Lung (tissue), 12 donors: ENCODE data around the gene ALDH4A1. TPM values are rescaled to one million over a fixed set of nuclear protein-coding genes. Genes with fewer than 3 reads are reported as not detected.

Experiments
- ATAC-seq: fragments of 200-7000 bp; cut with Tn5 transposase; one replicate; pipeline ENCODE4 v1.9.1; 2020; ENCODE audit warnings: moderate number of reproducible peaks; ENCODE audit not compliant: insufficient read depth, low FRiP score
- DNase-seq, 3 donors: peaks; one replicate each; pipeline ENCODE4 v3.0.0-alpha.2; 2013 to 2017
- H3K27ac ChIP-seq, 2 donors: one replicate each; pipeline ENCODE4 v1.5.1; 2013; ENCODE audit warnings: mild to moderate bottlenecking in 2 of 2, moderate library complexity in 2 of 2, control low read depth in 1 of 2, inconsistent platforms in 1 of 2, low read depth in 1 of 2, low read length in 1 of 2
- H3K27me3 ChIP-seq, 3 donors: one replicate each; pipeline ENCODE4 v1.5.1; 2013; ENCODE audit warnings: low read length in 2 of 3; ENCODE audit not compliant: control insufficient read depth in 3 of 3, insufficient read depth in 3 of 3
- H3K36me3 ChIP-seq, 4 donors: one replicate each; pipeline ENCODE4 v1.5.1; 2013; ENCODE audit warnings: low read length in 4 of 4, mild to moderate bottlenecking in 1 of 4, moderate library complexity in 1 of 4; ENCODE audit not compliant: control insufficient read depth in 4 of 4, insufficient read depth in 4 of 4
- H3K4me1 ChIP-seq, 5 donors: one replicate each; pipeline ENCODE4 v1.5.1; 2013; ENCODE audit warnings: low read length in 5 of 5, mild to moderate bottlenecking in 2 of 5, moderate library complexity in 1 of 5; ENCODE audit not compliant: control insufficient read depth in 5 of 5, insufficient read depth in 5 of 5
- H3K4me3 ChIP-seq: one replicate; pipeline ENCODE4 v1.5.1; 2013; ENCODE audit warnings: mild to moderate bottlenecking, control low read depth, moderate library complexity
- H3K9ac ChIP-seq, 2 donors: one replicate each; pipeline ENCODE4 v1.5.1; 2013; ENCODE audit warnings: low read length in 2 of 2, control low read depth in 1 of 2; ENCODE audit not compliant: insufficient read depth in 1 of 2
- H3K9me3 ChIP-seq, 4 donors: one replicate each; pipeline ENCODE4 v1.5.1; 2013; ENCODE audit warnings: low read length in 3 of 4, mild to moderate bottlenecking in 1 of 4, moderate library complexity in 1 of 4; ENCODE audit not compliant: control insufficient read depth in 4 of 4, insufficient read depth in 3 of 4
- CTCF ChIP-seq: IDR thresholded peaks from 2 replicates; pipeline ENCODE4 v1.5.1; 2012; ENCODE audit warnings: mild to moderate bottlenecking; ENCODE audit errors: control extremely low read depth, extremely low read depth
- WGBS, 2 donors: extraction: QIAGEN DNeasy Blood & Tissue Kit; methylation state at CpG; one replicate each; pipeline ENCODE4 v1.1.7; 2013; 5-methylcytosine and 5-hydroxymethylcytosine counted together
- polyA plus RNA-seq, 2 donors: library from polyadenylated mRNA; stranded (reverse); fragments of 200-250 nt; gene quantifications; one replicate each; pipeline ENCODE4 v1.2.1, GENCODE V29; 2013
- total RNA-seq, 2 donors: library from RNA; depleted of rRNA in 1 of 2; stranded (reverse); fragments of >200 nt in 1 of 2; gene quantifications; one replicate each; pipeline ENCODE4 v1.2.1, GENCODE V29; 2014 to 2021
- donor health status: control.
- donor health status: control.
- donor health status: Bipolar disorder and iron deficiency.
- donor health status: healthy.
- donor health status: DM: yes; HTN: yes; CAD: no.

ALDH4A1 gene
- total and polyA plus RNA-seq, 4 donors: 6.4 to 16.3 (median 11.2) TPM

GRCh38 chr1:18830596-18830995, 71.8 kb downstream of the ALDH4A1 start:
- H3K4me3 ChIP-seq: no peak overlapping the region
- H3K27ac ChIP-seq: no peak overlapping the region
- no peak overlapping the region for H3K9ac ChIP-seq
- peaks cover 0 to 13% (median 0%) of the 10 kb centered on the region in 3 donors for H3K27me3 ChIP-seq
- no peak for TF ChIP-seq CTCF
- H3K9me3 ChIP-seq: peaks cover 0 to 25% (median 0%) of the 10 kb centered on the region in 4 donors
- ATAC-seq: no peak
- WGBS, 2 donors: 45 to 54% methylated on average over 12 of the region's 12 CpGs
- H3K4me1 ChIP-seq: no peaks in the 10 kb centered on the region
- H3K36me3 ChIP-seq: no peaks in the 10 kb centered on the region
- no peak for DNase-seq

- no peak for ATAC-seq
- no peak for TF ChIP-seq CTCF
- peaks cover 0 to 25% (median 0%) of the 10 kb centered on the region in 4 donors for H3K9me3 ChIP-seq
- H3K4me1 ChIP-seq: no peaks in the 10 kb centered on the region
- H3K27me3 ChIP-seq: peaks cover 0 to 9% (median 0%) of the 10 kb centered on the region in 3 donors
- DNase-seq: no peak
- no peaks in the 10 kb centered on the region for H3K36me3 ChIP-seq
- no peak overlapping the region for H3K9ac ChIP-seq
- no peak overlapping the region for H3K4me3 ChIP-seq
- 94 to 97% methylated on average over 1 of the region's 1 CpG for WGBS, 2 donors
- no peak overlapping the region for H3K27ac ChIP-seq
Observed at GRCh38 chr1:18829671-18830070, 72.7 kb downstream of the ALDH4A1 start.

GRCh38 chr1:18828224-18828623, 74.1 kb downstream of the ALDH4A1 start:
- H3K9ac ChIP-seq: no peak overlapping the region
- no peak overlapping the region for H3K4me3 ChIP-seq
- TF ChIP-seq CTCF: no peak
- ATAC-seq (no peak), DNase-seq (no peak)
- WGBS, 2 donors: 55 to 67% methylated on average over 2 of the region's 2 CpGs
- H3K27ac ChIP-seq: no peak overlapping the region
- no peaks in the 10 kb centered on the region for H3K4me1 ChIP-seq
- peaks cover 0 to 4% (median 0%) of the 10 kb centered on the region in 3 donors for H3K27me3 ChIP-seq
- H3K36me3 ChIP-seq: no peaks in the 10 kb centered on the region
- peaks cover 0 to 25% (median 0%) of the 10 kb centered on the region in 4 donors for H3K9me3 ChIP-seq

- no peak for TF ChIP-seq CTCF
- no peak overlapping the region for H3K4me3 ChIP-seq
- peaks cover 0 to 8% (median 0%) of the 10 kb centered on the region in 4 donors for H3K9me3 ChIP-seq
- ATAC-seq: no peak
- H3K9ac ChIP-seq: no peak overlapping the region
- 89 to 95% methylated on average over 6 of the region's 6 CpGs for WGBS, 2 donors
- no peaks in the 10 kb centered on the region for H3K36me3 ChIP-seq
- H3K27ac ChIP-seq: no peak overlapping the region
- peaks cover 0 to 19% (median 3%) of the 10 kb centered on the region in 3 donors for H3K27me3 ChIP-seq
- H3K4me1 ChIP-seq: peaks cover 0 to 5% (median 0%) of the 10 kb centered on the region in 5 donors
- DNase-seq: no peak
Observed at GRCh38 chr1:18823438-18823837, 78.9 kb downstream of the ALDH4A1 start.
